ENCODE data around the gene ATG2B. TPM values are rescaled to one million over a fixed set of nuclear protein-coding genes. Genes with fewer than 3 reads are reported as not detected.

Gene ATG2B
- 9.2 TPM for total RNA-seq
- long read RNA-seq, partial matches to known transcripts, result 2 of 2 reads
- long read RNA-seq, other reads (novel, unspliced or antisense), result 0 of 2 reads

GRCh38 chr14:96362965-96363750 lies at the start of gene ATG2B, which contains the start of gene GSKIP:
Gene ATG2B (minus strand): TSS chr14:96363341. CDS start chr14:96362976, 365 bp downstream.
Gene GSKIP (plus strand): TSS chr14:96363526. CDS start chr14:96382248, 18,722 bp downstream.
- DNase-seq (ENCODE audit: missing footprints), result peak; percentile 97
- peak; percentile 99 for ATAC-seq
- intact Hi-C loops (cut with DNase I), result loop anchor here (2.0 to 5.0 kb wide), 2 partner anchors 28 to 59 kb away; no protein-coding TSS in a partner anchor

GRCh38 chr14:96410119-96410518 lies 47.0 kb upstream of the ATG2B start:
- no peak for ATAC-seq
- DNase-seq (ENCODE audit: missing footprints), result no peak
- intact Hi-C loops (cut with DNase I), result no loop called here

- no peak for ATAC-seq
- intact Hi-C loops (cut with DNase I), result no loop called here
- no peak for DNase-seq (ENCODE audit: missing footprints)
Observed at GRCh38 chr14:96409701-96410100, 46.6 kb upstream of the ATG2B start.

GRCh38 chr14:96408608-96409007 lies 45.5 kb upstream of the ATG2B start:
- DNase-seq (ENCODE audit: missing footprints) (no peak), ATAC-seq (no peak)
- intact Hi-C loops (cut with DNase I), result no loop called here

GRCh38 chr14:96407935-96408570 lies 44.9 kb upstream of the ATG2B start:
- intact Hi-C loops (cut with DNase I), result no loop called here
- ATAC-seq (no peak), DNase-seq (ENCODE audit: missing footprints) (no peak)

- DNase-seq (ENCODE audit: missing footprints), result no peak
- ATAC-seq, result no peak
- intact Hi-C loops (cut with DNase I), result no loop called here
Observed at GRCh38 chr14:96405677-96406076, 42.5 kb upstream of the ATG2B start.

GRCh38 chr14:96403409-96403808 lies 40.3 kb upstream of the ATG2B start:
- DNase-seq (ENCODE audit: missing footprints) (no peak), ATAC-seq (no peak)
- intact Hi-C loops (cut with DNase I), result no loop called here

- intact Hi-C loops (cut with DNase I), result no loop called here
- no peak for DNase-seq (ENCODE audit: missing footprints)
- ATAC-seq, result no peak
Observed at GRCh38 chr14:96400495-96400894, 37.4 kb upstream of the ATG2B start.

- ATAC-seq, result no peak
- no peak for DNase-seq (ENCODE audit: missing footprints)
- intact Hi-C loops (cut with DNase I), result no loop called here
Observed at GRCh38 chr14:96399405-96399804, 36.3 kb upstream of the ATG2B start.

GRCh38 chr14:96398921-96399320 lies 35.8 kb upstream of the ATG2B start:
- DNase-seq (ENCODE audit: missing footprints), result no peak
- no peak for ATAC-seq
- intact Hi-C loops (cut with DNase I), result no loop called here

GRCh38 chr14:96398432-96398831 lies 35.3 kb upstream of the ATG2B start:
- ATAC-seq (no peak), DNase-seq (ENCODE audit: missing footprints) (no peak)
- intact Hi-C loops (cut with DNase I), result no loop called here

- no peak for ATAC-seq
Observed at GRCh38 chr14:96394047-96394815, 31.1 kb upstream of the ATG2B start.

GRCh38 chr14:96393071-96393691 lies 30.0 kb upstream of the ATG2B start:
- no peak for DNase-seq (ENCODE audit: missing footprints)
- intact Hi-C loops (cut with DNase I), result no loop called here
- no peak for ATAC-seq

More at GRCh38 chr14:96394047-96394815, 31.1 kb upstream of the ATG2B start:
- intact Hi-C loops (cut with DNase I), result no loop called here
- DNase-seq (ENCODE audit: missing footprints), result no peak

GRCh38 chr14:96391293-96392118 lies 28.4 kb upstream of the ATG2B start:
- ATAC-seq (peak; percentile 99), DNase-seq (ENCODE audit: missing footprints) (peak; percentile 99)
- intact Hi-C loops (cut with DNase I), result loop anchor here (2.0 kb wide), 1 partner anchor 29 kb away; the partner anchor contains the start of genes ATG2B and GSKIP

GRCh38 chr14:96390965-96391292 lies 27.8 kb upstream of the ATG2B start:
- ATAC-seq (no peak), DNase-seq (ENCODE audit: missing footprints) (no peak)
- intact Hi-C loops (cut with DNase I), result loop anchor here (2.0 kb wide), 1 partner anchor 28 kb away; the partner anchor contains the start of genes ATG2B and GSKIP

- DNase-seq (ENCODE audit: missing footprints) (no peak), ATAC-seq (no peak)
- intact Hi-C loops (cut with DNase I), result no loop called here
Observed at GRCh38 chr14:96385385-96385784, 22.2 kb upstream of the ATG2B start.

- DNase-seq (ENCODE audit: missing footprints) (no peak), ATAC-seq (no peak)
- intact Hi-C loops (cut with DNase I), result no loop called here
Observed at GRCh38 chr14:96384740-96385139, 21.6 kb upstream of the ATG2B start.

- no peak for DNase-seq (ENCODE audit: missing footprints)
- intact Hi-C loops (cut with DNase I), result no loop called here
Observed at GRCh38 chr14:96384053-96384452, 20.9 kb upstream of the ATG2B start.

More at GRCh38 chr14:96384053-96384452, 20.9 kb upstream of the ATG2B start:
- ATAC-seq, result no peak

Measured in Right ventricle myocardium inferior (tissue), 1 donor.